ENCODE data around the gene STK32B. TPM values are rescaled to one million over a fixed set of nuclear protein-coding genes. Genes with fewer than 3 reads are reported as not detected.

Gene STK32B
- total RNA-seq, 4 donors from 2014 or later: 0.46 to 0.68 (median 0.49) TPM; not detected in 1

DNA sequence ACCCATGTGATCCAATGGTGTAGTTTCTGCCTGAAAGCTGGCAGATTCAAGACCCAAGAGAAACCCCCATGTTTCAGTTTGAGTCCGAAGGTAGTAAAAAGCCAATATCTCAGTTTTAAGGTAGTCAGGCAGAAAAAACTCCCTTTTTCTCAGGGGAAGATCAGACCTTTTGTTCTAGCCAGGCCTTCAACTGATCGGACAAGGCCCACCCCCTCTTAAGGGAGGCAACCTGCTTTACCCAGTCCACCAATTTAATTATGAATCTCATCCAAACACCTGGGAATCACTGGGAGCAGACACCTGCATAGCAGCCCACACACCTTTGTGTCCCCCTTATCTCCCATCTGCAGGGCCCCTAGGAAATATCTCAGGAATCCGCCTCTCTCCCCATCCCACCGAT lies 322.0 kb downstream of the STK32B start:
- H3K4me3 ChIP-seq: no peak overlapping the region
- DNase-seq (no peak), ATAC-seq (no peak)
- H3K27me3 ChIP-seq: no peaks in the 10 kb centered on the region
- in situ Hi-C loops (cut with MboI; ENCODE audit: low sequenced_read_pairs in 4 of 4): loop anchor here in 1 of 4 donors (25.0 kb wide), 1 partner anchor 111 kb away; no protein-coding TSS in a partner anchor
- intact Hi-C loops (cut with DNase I; ENCODE audit: low total_unique reads): no loop called here
- H3K9me3 ChIP-seq: peaks cover 0 to 4% (median 0%) of the 10 kb centered on the region in 3 donors
- H3K4me1 ChIP-seq: no peaks in the 10 kb centered on the region
- no peak overlapping the region for H3K27ac ChIP-seq
- no peaks in the 10 kb centered on the region for H3K36me3 ChIP-seq
- TF ChIP-seq, protein P1, sequence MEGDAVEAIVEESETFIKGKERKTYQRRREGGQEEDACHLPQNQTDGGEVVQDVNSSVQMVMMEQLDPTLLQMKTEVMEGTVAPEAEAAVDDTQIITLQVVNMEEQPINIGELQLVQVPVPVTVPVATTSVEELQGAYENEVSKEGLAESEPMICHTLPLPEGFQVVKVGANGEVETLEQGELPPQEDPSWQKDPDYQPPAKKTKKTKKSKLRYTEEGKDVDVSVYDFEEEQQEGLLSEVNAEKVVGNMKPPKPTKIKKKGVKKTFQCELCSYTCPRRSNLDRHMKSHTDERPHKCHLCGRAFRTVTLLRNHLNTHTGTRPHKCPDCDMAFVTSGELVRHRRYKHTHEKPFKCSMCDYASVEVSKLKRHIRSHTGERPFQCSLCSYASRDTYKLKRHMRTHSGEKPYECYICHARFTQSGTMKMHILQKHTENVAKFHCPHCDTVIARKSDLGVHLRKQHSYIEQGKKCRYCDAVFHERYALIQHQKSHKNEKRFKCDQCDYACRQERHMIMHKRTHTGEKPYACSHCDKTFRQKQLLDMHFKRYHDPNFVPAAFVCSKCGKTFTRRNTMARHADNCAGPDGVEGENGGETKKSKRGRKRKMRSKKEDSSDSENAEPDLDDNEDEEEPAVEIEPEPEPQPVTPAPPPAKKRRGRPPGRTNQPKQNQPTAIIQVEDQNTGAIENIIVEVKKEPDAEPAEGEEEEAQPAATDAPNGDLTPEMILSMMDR (IDR thresholded peaks at IDR 0.05 in 4 of 5, conservative IDR thresholded peaks at IDR 0.05 in 1 of 5): no peak
- TF ChIP-seq POLR2A (IDR thresholded peaks at IDR 0.05): no peak

- in situ Hi-C loops (cut with MboI; ENCODE audit: low sequenced_read_pairs in 4 of 4): loop anchor here in 1 of 4 donors (25.0 kb wide), 1 partner anchor 112 kb away; no protein-coding TSS in a partner anchor
These were observed 323.3 kb downstream of the STK32B start for GRCh38 chr4:5374592-5374991.

GRCh38 chr4:5374994-5375393 lies 323.7 kb downstream of the STK32B start:
- ATAC-seq: no peak
- H3K36me3 ChIP-seq: no peaks in the 10 kb centered on the region
- TF ChIP-seq POLR2A (IDR thresholded peaks at IDR 0.05): no peak
- TF ChIP-seq, protein P1 (IDR thresholded peaks at IDR 0.05 in 4 of 5, conservative IDR thresholded peaks at IDR 0.05 in 1 of 5): no peak
- peaks cover 0 to 4% (median 0%) of the 10 kb centered on the region in 3 donors for H3K9me3 ChIP-seq
- no peaks in the 10 kb centered on the region for H3K4me1 ChIP-seq
- no peak overlapping the region for H3K4me3 ChIP-seq
- no peak for DNase-seq
- in situ Hi-C loops (cut with MboI; ENCODE audit: low sequenced_read_pairs in 4 of 4) (loop anchor here in 1 of 4 donors (25.0 kb wide), 1 partner anchor 113 kb away; no protein-coding TSS in a partner anchor), intact Hi-C loops (cut with DNase I; ENCODE audit: low total_unique reads) (no loop called here)
- no peak overlapping the region for H3K27ac ChIP-seq
- no peaks in the 10 kb centered on the region for H3K27me3 ChIP-seq

More at GRCh38 chr4:5374592-5374991, 323.3 kb downstream of the STK32B start:
- no peak for ATAC-seq
- no peak for DNase-seq
- TF ChIP-seq, protein P1 (IDR thresholded peaks at IDR 0.05 in 4 of 5, conservative IDR thresholded peaks at IDR 0.05 in 1 of 5): no peak
- no peak for TF ChIP-seq POLR2A (IDR thresholded peaks at IDR 0.05)
- H3K4me3 ChIP-seq: no peak overlapping the region
- intact Hi-C loops (cut with DNase I; ENCODE audit: low total_unique reads): no loop called here
- no peaks in the 10 kb centered on the region for H3K36me3 ChIP-seq
- no peak overlapping the region for H3K27ac ChIP-seq
- peaks cover 0 to 4% (median 0%) of the 10 kb centered on the region in 3 donors for H3K9me3 ChIP-seq
- H3K27me3 ChIP-seq: no peaks in the 10 kb centered on the region
- no peaks in the 10 kb centered on the region for H3K4me1 ChIP-seq

DNA sequence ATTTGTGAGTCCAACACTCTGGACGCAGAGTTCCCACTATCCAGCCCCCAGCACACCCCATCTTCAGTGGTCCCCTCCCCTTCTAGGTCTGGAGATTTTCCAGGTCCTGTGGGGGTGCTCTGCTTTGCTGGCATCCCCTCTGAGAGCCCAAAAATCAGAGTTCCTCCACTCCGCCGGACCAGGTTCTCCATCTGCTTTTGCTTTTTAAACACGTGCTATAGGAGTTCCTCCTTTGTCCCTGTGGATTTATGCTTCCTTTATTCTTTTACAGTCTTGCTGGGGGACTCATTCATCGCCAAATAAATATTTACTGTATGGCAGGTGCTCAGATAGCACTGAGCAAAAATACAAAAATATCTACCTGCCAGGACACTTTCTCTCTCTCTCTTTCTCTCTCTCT lies 324.7 kb downstream of the STK32B start:
- intact Hi-C loops (cut with DNase I; ENCODE audit: low total_unique reads): no loop called here
- in situ Hi-C loops (cut with MboI; ENCODE audit: low sequenced_read_pairs in 4 of 4): no loop called here
- Histone ChIP-seq H3K4me1 (no peaks in the 10 kb centered on the region), H3K27me3 (no peaks in the 10 kb centered on the region), H3K9me3 (peaks cover 0 to 4% (median 0%) of the 10 kb centered on the region in 3 donors), H3K27ac (no peak overlapping the region), H3K36me3 (no peaks in the 10 kb centered on the region), H3K4me3 (no peak overlapping the region)
- DNase-seq (no peak), ATAC-seq (no peak)
- TF ChIP-seq, protein P1 (IDR thresholded peaks at IDR 0.05 in 4 of 5, conservative IDR thresholded peaks at IDR 0.05 in 1 of 5): no peak
- no peak for TF ChIP-seq POLR2A (IDR thresholded peaks at IDR 0.05)

- ATAC-seq (no peak), DNase-seq (no peak)
- intact Hi-C loops (cut with DNase I; ENCODE audit: low total_unique reads): no loop called here
- Histone ChIP-seq H3K9me3 (peaks cover 0 to 4% (median 0%) of the 10 kb centered on the region in 3 donors), H3K27me3 (no peaks in the 10 kb centered on the region), H3K4me3 (no peak overlapping the region), H3K4me1 (no peaks in the 10 kb centered on the region), H3K36me3 (no peaks in the 10 kb centered on the region), H3K27ac (no peak overlapping the region)
- TF ChIP-seq POLR2A (IDR thresholded peaks at IDR 0.05): no peak
- TF ChIP-seq, protein P1 (IDR thresholded peaks at IDR 0.05 in 4 of 5, conservative IDR thresholded peaks at IDR 0.05 in 1 of 5): no peak
- in situ Hi-C loops (cut with MboI; ENCODE audit: low sequenced_read_pairs in 4 of 4): no loop called here
These were observed 326.7 kb downstream of the STK32B start for GRCh38 chr4:5378002-5378401.

Measured in gastrocnemius medialis (tissue), 4 donors.